H4 (cell line): ENCODE measurements around the gene ZNF710. TPM values are rescaled to one million over a fixed set of nuclear protein-coding genes. Genes with fewer than 3 reads are reported as not detected.

Source experiments
- DNase-seq: peaks from one replicate; pipeline ENCODE4 v3.0.0-alpha.2; 2015; ENCODE audit warnings: low spot score
- total RNA-seq: library from RNA; depleted of rRNA; stranded (reverse); fragments of >200 nt; shearing (Covaris generic); gene quantifications from 2 replicates; pipeline ENCODE4 v1.2.3, GENCODE V29; 2014

ZNF710 gene
- total RNA-seq, 1 experiment from 2014 or later, result 4.7 TPM

GRCh38 chr15:90080818-90081393 lies 79.8 kb downstream of the ZNF710 start:
- no peak for DNase-seq

- DNase-seq, result no peak
Observed at GRCh38 chr15:90082140-90082715, 81.1 kb downstream of the ZNF710 start.

GRCh38 chr15:90083419-90083818 lies 82.3 kb downstream of the ZNF710 start:
- DNase-seq, result no peak

GRCh38 chr15:90083954-90084607 lies 83.0 kb downstream of the ZNF710 start:
- DNase-seq, result no peak

- no peak for DNase-seq
Observed at GRCh38 chr15:90084876-90085423, 83.8 kb downstream of the ZNF710 start.

- no peak for DNase-seq
Observed at GRCh38 chr15:90085565-90085964, 84.4 kb downstream of the ZNF710 start.

- DNase-seq, result peak; percentile 34
Observed at GRCh38 chr15:90086868-90087268, 85.7 kb downstream of the ZNF710 start.

GRCh38 chr15:90087454-90088154 lies 86.5 kb downstream of the ZNF710 start:
- peak; percentile 50 for DNase-seq

GRCh38 chr15:90090226-90090848 lies 89.2 kb downstream of the ZNF710 start:
- DNase-seq, result no peak

- no peak for DNase-seq
Observed at GRCh38 chr15:90091156-90091931, 90.2 kb downstream of the ZNF710 start.

- DNase-seq, result no peak
Observed at GRCh38 chr15:90095521-90095959, 94.4 kb downstream of the ZNF710 start.

GRCh38 chr15:90097475-90097874 lies 96.4 kb downstream of the ZNF710 start:
- DNase-seq, result no peak

GRCh38 chr15:90099072-90099867 lies 98.1 kb downstream of the ZNF710 start:
- DNase-seq, result no peak

GRCh38 chr15:90099868-90100831 lies 99.0 kb downstream of the ZNF710 start:
- DNase-seq, result peak; percentile 38

- DNase-seq, result no peak
Observed at GRCh38 chr15:90101130-90101968, 100.2 kb downstream of the ZNF710 start.

GRCh38 chr15:90101969-90102890 lies 101.1 kb downstream of the ZNF710 start, which contains the start of gene IDH2:
IDH2 (minus strand) TSS chr15:90102468; CDS start chr15:90102390, 78 bp downstream.
- DNase-seq, result peak; percentile 44
